NCI-H748 treated with DMSO at 0.1 percent for 48 hours (cell line): ENCODE results near the gene MTFMT.
"Not testable (repeated sequence)": the region's sequence is repeated elsewhere in the genome, so short reads cannot be mapped to it uniquely, and the experiment has no call there.

Experiments used
- DNase-seq: peaks from one replicate; lab custom pipeline; 2025; lab: John Stamatoyannopoulos, UW

The MTFMT gene

GRCh38 chr15:65028921-65029735, at the start of gene MTFMT:
Gene MTFMT, minus strand, starts transcription at chr15:65029639. Its CDS starts 26 bp downstream, at chr15:65029613.
- DNase-seq: peak; percentile 51

DNA sequence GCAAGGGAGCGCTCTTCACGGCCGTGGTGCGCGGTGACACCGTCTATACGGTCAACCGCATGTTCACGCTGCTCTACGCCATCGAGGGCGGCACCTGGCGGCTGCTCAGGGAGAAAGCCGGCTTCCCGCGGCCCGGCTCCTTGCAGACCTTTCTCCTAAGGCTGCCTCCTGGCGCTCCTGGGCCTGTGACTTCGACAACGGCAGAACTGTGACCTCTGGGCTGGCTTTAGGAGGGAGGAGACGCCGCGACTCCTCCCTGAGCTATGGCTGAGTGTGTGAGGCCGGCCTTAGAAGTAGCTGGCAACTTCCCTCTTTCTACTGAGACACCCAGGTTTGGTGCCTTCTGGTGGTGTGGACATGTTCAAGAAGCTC, 48.5 kb upstream of the MTFMT start:
- DNase-seq: no peak

GRCh38 chr15:65077291-65077980, 48.0 kb upstream of the MTFMT start:
- no peak for DNase-seq

- DNase-seq: no peak
Measured at GRCh38 chr15:65076486-65077290, 47.2 kb upstream of the MTFMT start, which contains the start of gene KBTBD13. Gene KBTBD13, plus strand, starts transcription at chr15:65076746. Its CDS starts 70 bp downstream, at chr15:65076816.

- not testable (repeated sequence) for DNase-seq
Measured at GRCh38 chr15:65075607-65076395, 46.4 kb upstream of the MTFMT start.

DNA sequence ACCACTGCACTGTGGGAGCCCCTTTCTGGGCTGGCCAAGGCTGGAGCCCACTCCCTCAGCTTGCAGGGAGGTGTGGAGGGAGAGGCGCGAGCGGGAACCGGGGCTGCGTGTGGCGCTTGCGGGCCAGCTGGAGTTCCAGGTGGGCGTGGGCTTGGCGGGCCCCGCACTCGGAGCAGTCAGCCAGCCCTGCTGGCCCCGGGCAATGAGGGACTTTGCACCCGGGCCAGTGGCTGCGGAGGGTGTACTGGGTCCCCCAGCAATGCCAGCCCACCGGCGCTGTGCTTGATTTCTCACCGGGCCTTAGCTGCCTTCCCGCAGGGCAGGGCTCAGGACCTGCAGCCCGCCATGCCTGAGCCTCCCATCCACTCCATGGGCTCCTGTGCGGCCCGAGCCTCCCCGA, 45.5 kb upstream of the MTFMT start:
- DNase-seq: not testable (repeated sequence)

- DNase-seq: no peak
Measured at GRCh38 chr15:65072617-65073016, 43.2 kb upstream of the MTFMT start.

GRCh38 chr15:65072027-65072426, 42.6 kb upstream of the MTFMT start:
- no peak for DNase-seq

GRCh38 chr15:65071381-65071811, 42.0 kb upstream of the MTFMT start:
- DNase-seq: no peak

GRCh38 chr15:65069779-65070546, 40.5 kb upstream of the MTFMT start:
- no peak for DNase-seq

GRCh38 chr15:65069179-65069578, 39.7 kb upstream of the MTFMT start:
- DNase-seq: no peak

GRCh38 chr15:65068403-65068788, 39.0 kb upstream of the MTFMT start:
- DNase-seq: no peak

- no peak for DNase-seq
Measured at GRCh38 chr15:65067645-65068402, 38.4 kb upstream of the MTFMT start, which contains the start of gene RASL12. Gene RASL12, minus strand, starts transcription at chr15:65067991. Its CDS starts 156 bp downstream, at chr15:65067835.

DNA sequence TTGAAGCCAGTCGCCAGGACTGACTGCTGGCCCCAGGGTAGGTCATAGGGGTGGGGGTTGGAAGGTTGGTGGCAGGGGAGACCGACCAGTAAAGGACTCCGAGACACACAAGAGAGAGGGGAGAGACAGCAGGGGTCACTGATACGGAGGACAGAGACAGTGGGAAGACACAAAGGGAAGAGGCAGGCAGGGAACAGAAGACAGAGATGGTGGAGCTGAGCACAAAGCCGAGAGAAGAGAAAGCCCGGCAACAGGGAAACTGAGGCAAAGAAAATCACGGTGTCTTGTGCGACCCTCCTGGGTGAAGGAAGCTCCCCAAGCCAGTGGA, 37.8 kb upstream of the MTFMT start:
- DNase-seq: no peak

DNA sequence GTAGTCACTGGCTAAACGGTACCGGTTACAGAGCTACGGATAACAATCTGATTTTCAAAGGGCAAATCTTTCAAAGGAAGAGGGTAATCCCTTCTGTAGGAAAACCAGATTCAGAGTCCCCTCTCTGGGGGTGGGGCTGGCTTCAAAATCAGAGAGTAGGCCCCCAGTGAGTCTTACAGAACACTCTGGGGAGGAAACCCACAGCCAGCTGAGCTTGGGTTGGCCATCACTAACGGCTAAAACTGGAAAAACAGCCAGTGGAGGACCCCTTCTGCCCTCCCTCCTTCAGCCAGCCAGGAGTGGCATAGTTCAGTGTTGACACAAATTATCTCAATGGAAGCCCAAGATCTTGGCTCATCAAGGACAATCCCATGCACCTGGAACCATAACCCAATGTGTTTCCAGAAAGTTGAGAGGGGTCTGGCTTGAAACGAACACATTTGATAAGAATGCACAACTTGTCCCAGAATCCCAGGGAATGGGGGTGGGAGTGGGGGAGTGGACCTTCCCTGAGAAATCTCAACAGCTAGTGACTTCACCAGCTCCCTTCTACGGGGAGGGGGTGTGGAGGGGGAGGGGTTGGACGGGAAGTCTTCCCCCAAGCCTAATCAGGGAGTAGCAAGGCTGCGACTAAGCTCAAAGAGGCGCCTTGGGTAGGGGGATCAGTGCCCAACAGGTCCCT, 37.3 kb upstream of the MTFMT start:
- DNase-seq: no peak

DNA sequence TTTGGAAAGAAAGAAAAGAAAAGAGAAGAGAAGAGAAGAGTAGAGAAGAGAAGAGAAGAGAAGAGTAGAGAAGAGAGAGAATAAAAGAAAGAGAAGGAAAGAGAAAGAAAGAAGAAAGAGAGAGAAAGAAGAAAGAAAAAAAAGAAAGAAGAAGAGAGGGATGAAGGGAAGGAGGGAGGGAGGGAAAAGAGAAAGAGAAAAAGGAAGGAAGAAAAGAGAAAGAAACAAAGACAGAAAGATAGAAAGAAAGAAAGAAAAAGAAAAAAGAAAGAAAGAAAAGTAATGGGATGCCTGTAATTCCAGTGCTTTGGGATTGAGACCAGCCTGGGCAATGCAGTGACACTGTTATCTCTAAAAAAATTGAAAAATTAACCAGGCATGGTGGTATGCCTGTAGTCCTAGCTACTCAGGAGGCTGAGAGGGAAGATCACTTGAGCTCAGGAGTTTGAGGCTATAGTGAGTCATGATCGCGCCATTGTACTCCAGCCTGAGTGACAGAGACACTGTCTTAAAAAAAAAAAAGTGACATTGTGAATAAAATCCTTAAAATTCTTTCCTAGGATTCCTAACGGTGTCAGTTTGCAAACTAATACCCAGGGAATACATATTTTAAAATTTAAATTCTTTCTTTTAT, 36.7 kb upstream of the MTFMT start:
- DNase-seq: no peak

DNA sequence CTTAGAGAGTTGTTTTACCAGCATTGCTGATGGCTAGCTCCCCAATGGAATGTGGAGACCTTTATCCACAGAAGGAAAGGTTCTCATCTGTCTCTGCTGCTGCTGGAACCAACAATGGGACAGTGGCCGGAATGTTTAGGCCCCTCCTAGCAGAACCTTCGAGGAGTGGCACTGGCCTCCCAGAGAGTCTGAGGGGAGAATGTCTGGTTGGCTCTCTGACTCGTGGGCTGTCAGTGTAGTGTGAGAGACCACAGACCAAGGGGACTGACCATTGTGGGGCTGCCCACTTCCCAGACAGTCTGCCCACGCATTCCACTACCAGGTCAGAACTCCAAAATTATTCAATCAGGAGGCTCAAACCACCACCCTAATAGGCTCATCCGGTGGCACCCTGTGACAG, 33.3 kb upstream of the MTFMT start:
- no peak for DNase-seq

- DNase-seq: no peak
Measured at GRCh38 chr15:65062061-65062460, 32.6 kb upstream of the MTFMT start.
